IPS-NIHi7 (cell line): Measurements from ENCODE around the gene GPRC5D.

Experiments used
- DNase-seq: peaks from one replicate; pipeline ENCODE4 v3.0.0; 2012; ENCODE audit warnings: mixed read lengths; ENCODE audit errors: extremely low spot score

The GPRC5D gene

DNA sequence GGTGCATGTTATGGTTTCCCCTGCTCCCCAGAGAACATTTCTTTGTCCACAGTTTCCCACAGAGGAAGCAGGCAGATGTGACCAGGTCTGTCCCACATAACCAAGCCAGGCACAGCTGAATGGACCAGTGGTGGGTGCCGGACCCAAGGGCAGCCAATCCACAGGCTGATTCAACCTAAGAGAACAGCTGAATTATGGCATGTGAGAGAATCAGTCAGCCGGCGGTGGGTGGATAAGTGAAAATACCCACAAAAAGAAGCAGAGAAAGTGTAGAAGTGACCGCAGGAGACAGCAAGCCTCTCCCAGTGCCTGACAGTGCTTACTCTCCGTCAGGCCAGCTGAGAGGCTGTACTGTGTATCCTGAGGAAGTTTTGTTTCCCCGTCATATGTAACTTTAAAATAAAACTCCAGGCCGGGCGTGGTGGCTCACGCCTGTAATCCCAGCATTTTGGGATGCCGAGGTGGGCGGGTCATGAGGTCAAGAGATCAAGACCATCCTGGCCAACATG lies 14.9 kb downstream of the GPRC5D start:
- no peak for DNase-seq

DNA sequence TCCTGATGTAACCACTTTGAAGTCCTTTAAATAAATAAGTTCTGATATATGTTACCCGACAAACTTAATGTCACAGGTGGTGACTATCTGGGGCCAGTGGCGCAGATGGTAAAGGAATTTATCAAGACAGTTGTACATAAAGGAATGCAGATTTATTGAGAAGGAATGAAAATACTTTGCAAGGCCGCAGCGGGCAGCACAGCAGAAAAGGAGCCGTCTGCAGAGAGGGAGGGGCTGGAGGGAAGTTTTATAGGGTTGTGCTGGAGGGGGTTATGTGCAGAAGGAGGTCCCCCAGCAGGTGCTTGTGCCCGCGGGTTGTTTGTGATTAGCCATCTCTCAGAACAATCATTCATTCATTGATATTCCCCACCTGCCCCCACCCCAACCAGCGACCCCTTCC lies 17.4 kb downstream of the GPRC5D start:
- DNase-seq, result no peak

DNA sequence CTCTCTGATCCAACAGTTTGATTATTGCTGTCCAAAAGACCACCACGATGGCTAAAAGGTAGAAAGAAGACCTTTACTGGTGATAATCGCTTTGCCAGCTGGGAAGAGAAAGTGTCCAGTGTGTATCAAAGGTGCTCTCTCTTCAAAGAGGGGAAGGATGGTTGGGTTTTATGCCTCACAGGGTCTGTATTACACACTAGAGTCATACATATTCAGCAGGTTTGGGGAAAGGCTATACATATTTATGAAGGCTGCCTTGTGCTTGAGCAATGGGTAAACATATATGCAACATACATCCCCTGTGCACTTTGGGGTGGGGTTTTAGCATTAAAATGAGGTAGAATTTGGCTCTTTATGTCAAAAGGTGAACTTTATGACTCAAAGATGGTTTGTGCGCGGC lies 18.2 kb downstream of the GPRC5D start:
- no peak for DNase-seq

DNA sequence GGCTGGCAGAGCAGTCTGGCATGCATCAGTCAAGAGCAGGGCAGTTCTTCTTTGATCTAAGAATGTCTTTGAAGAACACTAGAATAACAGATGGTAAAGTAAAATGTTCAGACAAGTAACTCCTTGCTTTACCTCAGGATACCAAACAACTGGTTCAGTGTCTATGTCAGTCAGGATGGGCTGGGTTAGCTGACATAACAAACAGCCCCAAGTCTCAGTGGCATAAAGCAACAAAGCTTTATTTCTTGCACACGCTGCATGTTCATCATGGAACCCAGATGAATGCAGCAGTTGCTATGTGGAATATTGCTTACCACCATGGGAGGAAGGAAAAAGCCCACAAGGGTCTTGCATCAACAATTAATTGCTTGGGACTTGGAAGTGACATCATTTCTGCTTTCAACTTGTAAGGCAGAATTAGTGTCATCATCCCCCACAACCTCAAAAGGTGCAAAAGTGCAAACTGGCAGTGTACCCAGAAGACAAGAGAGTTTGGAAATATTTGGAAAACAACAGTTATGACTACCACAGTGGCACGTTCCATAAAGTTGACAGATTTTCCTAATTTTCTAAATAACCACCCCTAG lies 21.2 kb downstream of the GPRC5D start:
- no peak for DNase-seq

DNA sequence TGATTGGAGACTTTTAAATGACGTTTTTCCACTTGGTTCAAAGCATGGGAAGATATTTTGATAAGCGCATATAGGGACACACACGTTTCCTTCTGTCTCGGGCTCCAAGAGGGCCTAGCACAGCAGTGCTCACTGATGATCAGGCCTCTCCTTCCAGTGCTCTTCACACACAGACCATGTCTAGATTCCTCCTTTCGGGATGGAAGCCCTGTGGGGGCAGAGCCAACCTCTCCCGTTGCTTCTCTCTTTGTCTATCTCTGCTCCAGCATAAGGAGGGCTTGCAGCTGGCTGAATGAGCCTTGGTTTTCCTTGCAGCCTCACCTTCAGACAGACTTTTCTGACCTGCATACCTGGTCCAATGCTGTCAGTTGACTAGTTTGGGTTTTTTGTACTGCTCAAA lies 22.3 kb downstream of the GPRC5D start:
- DNase-seq, result no peak

DNA sequence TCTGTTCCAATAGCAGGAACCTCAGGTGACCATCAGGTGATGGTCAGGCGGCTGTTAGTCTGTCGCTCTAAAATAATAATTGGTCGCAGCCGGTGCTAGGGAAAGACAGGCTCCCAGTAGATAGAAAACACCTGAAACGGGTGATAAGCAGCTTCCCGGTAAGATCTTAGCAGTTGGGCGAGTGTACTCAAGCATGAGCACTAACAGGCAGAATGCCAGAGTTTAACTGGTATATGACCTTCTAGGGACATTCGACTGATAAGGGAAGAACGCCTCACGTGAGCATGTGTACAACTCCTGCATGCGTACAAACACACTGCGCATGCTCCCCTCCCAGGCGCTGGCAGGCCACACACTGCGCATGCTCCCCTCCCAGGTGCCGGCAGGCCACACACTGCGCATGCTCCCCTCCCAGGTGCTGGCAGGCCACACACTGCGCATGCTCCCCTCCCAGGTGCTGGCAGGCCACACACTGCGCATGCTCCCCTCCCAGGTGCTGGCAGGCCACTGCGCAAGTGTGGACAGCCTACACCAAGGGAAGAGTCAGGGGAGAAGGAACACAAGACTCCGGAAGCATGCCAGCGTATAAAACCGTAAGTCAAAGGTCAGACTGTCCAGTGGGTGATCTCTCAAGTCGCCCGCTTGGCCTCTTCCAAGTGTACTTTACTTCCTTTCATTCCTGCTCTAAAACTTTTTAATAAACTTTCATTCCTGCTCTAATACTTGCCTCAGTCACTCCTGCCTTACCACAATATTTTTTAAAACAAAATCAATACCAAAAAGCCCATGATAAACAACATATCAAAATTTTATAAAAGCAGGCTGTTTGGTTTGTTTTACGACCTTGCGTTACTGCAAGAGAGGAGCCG lies 24.5 kb downstream of the GPRC5D start:
- no peak for DNase-seq

DNA sequence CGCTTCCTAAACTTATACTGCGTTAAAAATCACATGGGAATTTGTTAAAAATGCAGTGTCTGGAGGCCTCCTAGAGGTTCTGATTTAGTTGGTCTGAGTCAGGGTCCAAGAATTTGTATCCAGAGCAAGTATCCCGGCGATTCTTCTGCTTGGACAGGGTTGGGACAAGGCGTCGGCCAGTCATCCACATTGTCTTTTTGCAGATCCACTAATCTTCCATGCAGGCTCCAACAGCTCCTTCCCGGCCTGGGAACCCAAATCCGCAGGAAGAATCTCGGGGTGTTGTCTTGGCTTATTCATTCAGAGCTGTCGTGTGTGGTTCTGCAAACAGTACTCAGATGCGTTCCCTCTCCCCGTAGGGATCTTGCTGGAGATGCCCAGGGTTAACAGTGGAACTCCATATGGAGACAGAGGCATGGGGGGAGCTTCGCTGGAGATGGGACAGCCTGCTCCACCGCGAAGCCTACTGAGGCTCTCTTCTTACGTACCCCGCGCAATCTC lies 25.3 kb downstream of the GPRC5D start:
- DNase-seq, result no peak

DNA sequence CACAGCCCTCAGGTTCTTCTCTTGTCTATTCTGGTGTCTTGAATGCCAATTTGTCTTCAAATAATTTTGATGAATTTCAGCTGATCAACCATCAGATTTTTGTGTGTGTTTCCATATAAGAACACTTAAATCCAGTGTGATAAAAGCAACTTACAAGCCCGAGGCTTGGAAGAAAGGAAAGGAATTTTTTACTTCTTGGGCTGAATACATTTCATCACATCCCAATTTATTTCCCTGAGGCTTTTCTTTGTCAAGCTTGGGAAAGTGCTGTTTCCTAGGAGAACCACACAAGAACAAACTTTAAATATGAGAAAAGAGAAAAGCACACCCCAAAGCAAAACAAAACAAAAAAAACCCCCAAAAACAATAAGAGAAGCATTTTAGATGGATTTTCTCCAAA lies 26.6 kb downstream of the GPRC5D start:
- DNase-seq, result no peak

DNA sequence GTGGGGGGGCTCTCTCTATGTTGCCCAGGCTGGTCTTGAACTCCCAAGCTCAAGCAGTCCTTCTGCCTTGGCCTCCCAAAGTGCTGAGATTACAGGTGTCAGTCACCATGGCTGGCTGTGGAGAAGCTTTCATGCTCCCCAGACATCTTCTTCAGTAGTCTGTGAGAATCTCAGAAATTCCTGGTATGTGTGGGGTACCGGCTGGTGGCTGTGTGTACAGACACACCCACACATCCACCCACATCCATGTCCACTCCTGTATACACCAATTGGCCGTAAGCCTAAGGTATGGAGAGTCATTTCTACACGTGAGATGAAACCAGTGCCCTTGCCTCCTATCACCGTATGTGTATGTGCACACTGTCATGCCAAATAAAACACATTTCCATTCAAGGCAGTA lies 27.8 kb downstream of the GPRC5D start:
- DNase-seq, result no peak

DNA sequence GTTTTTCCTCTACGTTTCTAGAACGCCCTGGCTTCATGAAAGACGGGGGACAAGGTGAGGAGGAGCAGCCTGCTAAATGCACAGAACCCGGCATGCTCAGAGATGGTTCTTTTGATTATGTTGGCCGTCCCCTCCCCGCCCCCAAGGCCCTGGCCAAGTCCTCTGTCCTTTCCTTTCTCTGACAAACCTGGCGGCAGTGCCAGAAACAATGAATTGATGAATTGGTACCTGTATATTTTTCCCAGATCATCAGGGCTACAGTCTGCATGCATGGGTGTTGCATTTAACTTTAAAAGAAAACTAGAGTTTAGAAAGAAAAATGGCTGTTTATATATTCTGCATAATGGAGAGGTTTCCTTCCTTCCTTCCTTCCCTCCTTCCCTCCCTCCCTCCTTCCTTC lies 29.0 kb downstream of the GPRC5D start:
- no peak for DNase-seq

DNA sequence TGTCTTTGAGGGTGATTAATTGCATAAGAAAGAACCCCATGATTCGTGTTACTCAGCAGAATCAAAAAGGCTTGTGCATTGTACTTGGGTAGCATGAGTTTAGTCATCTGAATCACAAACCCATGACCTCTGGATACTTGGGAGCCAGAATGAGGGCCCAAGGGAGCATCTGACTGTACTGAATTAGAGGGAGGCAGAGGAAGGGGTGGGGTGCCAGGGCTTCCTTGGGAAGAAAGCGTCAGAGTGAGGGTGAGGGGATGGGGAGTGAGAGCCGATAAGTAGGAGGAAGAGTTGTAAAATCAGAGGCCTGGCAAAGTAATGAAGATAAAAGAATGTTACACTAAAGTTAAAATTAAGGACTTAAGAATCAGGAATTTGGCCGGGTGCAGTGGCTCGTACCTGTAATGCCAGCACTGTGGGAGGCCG lies 29.8 kb downstream of the GPRC5D start:
- DNase-seq, result no peak

DNA sequence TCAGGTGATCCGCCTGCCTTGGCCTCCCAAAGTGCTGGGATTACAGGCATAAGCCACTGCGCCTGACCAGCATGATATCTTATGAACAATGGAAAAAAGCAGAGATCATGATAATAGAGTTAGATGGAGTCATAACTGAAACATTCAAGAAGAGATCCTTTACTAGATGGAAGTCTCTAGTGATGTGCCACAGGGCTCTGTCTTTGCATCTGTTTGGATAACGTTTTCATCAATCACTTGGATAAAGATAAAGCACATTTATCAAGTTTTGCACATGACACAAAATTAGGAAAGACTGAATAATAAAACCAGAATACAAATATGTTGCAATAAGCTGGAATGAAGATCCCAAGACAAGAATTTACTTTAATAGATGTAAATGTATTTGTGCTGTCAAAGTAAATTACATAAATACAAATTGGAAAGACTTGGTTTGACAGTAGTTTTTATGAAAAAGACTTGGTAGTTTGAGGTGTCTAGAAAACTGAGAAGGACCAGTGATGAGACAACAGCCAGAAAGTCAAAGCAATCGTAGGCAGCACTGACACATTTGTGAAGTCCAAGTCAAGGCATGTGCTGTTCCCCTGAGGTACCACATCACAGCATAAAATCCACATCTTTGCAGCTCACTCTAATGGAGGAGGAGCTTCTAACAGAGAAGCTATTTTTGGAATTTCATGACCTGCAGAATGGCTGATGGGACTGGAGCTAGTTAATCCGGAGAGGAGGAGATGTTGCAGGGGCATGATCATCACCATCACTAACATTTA lies 32.1 kb downstream of the GPRC5D start:
- no peak for DNase-seq

DNA sequence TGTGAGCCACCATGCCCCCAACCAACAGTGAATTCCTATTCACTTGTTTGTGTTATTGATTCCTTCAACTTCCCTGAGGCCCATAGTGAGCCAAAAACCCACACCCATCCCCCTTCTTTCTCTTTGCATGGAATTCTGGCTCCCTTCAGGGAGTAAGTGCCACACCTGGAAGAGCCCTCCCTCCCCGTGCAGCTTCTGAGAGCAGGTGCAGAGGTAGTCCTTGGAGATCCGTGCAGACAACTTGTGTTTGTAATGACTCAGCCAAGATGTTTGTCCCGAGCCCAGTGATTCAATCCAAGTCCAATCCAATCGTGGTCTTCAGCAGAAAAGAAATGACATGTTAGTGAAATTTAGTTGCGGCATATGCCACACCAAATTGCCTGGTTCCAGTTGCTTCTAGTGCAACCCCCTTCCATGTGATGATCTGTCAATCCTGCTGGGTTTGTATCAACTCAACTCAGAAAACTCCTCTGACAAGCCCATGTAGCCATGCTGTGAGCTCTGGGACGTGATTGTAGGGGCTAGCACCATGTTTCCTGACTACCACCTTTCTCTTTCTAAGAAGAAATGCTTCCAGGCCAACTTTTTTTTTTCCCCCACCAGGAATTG lies 33.1 kb downstream of the GPRC5D start:
- no peak for DNase-seq

DNA sequence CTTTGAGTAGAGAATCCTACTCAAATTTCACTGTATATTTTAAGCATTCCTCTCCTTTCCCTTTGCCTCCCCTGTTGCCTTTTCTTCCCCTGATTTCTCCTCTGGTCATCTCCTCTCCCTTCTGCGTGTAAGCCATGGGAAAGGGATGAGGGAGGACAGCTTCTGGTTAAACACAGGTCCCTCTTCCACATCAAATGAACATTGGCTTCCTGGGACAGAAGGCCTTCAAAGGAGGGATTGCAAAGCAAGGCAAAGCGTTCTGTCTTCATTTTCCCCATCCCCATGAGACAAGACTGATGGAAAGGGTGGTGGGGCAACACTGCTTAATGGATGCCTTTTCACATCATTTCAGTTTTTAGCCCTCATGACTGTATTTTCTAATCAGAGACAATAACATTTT lies 34.5 kb downstream of the GPRC5D start:
- no peak for DNase-seq

DNA sequence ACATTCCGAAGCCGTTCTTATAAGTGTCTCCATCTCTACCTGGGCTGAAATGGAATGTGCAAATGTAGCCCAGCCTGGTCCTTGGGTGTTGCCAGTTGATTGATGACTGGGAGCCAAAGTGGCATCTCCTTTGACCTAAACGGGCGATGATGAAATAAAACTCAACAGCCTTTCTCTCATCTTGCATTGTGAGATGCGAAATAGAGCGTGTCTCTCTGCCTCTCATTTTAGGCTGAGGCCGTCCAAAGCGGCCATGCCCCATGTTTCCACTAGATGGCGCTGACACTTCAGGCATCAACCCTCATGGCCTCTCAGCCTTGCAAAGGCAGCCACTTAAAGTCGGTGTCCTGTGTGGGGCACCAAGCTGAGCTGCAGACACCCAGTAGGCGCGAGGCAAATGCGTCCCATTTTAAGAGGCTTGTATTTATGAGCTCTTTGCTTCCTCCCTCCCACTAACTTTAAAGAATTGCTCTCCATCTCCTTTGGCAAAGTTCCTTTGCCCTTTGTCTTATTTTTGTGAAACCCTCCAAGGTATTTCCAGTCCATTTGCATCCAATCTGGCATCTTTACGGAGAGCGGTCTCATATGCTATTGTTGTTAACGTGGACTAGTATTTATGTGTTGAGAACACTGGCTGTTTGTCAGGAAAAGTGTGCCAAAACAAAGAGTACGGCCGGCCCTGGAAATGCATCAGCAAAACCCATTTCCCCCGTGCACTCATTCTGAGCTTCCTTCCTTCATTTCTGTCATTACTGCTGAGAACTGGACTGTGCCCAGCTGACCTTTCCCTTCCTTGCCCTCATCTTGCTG lies 35.6 kb downstream of the GPRC5D start:
- peak; percentile 84 for DNase-seq

DNA sequence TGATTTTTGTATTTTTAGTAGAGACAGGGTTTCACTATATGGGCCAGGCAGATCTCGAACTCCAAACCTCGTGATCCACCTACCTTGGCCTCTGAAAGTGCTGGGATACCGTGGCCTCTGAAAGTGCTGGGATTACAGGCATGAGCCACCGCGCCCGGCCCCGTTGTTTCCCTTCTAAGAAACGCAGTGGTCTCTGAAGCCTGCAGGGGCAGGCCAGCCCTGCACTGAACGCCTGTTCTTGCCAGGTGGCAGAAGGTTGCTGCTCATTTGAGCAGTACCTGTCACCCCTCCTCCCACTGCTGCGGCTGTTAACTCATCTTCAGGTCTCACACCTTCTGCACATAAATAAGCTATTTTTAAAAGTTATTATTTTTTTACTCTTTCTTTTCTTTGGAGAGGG lies 36.3 kb downstream of the GPRC5D start:
- DNase-seq, result peak; percentile 51

DNA sequence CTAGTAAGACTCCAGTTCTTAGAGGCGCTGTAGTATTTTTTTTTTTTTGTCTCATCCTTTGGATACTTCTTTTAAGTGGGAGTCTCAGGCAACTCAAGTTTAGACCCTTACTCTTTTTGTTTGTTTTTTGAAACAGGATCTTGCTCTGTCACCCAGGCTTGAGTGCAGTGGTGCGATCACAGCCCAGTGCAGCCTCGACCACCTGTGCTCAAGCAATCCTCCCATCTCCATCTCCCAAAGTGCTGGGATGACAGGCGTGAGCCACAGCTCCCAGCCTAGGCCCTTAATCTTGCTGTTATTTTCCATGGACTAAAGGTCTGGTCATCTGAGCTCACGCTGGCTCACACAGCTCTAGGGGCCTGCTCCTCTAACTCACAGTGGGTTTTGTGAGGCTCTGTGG lies 39.3 kb downstream of the GPRC5D start:
- DNase-seq, result no peak

DNA sequence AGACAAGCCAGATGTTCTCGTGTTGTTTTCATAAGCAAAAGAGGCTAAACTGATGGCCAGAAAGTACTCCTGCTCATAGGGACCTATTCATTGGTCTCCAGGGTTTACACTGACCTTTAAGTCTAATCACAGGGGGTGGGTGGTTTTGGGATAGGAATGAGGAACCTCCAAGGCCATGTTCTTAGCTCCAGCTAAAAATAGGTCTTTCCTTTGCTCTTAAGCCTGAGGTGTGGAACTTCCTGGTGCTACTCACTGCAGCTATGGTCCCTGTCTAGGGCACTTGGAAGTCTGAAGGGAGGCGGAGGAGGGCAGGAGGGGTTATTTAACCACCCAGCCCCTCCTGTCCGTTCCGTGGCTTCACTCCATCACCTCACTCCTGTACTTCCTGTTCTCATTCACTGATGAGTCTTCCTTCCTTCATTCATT lies 42.0 kb downstream of the GPRC5D start:
- no peak for DNase-seq

DNA sequence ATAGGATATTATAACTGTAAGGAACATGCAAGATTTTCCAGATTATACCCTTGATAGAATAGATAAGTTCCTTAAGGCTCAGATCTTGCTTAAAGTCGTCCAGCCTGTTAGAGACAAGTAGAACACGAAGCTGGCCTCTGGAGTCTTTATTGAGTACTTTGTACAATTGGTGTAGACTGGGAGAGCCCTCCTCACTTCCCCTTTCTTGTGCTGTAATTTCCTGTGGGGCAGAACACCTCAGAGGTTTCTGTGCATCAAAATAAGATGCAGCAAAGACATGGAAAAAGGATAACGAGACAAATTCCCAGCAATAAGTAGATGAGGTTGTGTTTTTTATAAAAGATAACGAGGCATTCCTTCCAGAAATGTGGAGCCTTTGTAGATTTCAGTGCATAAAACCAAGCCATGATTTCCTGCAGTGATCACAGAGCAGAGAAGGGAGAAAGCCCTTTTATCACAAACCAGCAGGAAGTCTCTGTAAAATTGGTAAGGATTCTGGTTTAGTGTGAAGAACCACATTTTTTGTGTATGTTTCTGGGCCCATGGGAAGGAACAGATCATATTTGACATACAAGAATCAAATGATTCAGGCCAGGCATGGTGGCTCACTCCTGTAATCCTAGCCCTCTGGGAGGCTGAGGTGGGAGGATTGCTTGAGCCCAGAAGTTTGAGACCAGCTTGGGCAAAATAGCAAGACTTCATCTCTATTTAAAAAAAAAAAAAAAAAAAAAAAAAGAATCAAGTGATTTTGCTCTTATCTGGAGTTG lies 42.6 kb downstream of the GPRC5D start:
- no peak for DNase-seq

DNA sequence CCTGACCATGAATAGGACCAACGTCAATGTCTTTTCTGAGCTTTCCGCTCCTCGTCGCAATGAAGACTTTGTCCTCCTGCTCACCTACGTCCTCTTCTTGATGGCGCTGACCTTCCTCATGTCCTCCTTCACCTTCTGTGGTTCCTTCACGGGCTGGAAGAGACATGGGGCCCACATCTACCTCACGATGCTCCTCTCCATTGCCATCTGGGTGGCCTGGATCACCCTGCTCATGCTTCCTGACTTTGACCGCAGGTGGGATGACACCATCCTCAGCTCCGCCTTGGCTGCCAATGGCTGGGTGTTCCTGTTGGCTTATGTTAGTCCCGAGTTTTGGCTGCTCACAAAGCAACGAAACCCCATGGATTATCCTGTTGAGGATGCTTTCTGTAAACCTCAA lies 43.3 kb downstream of the GPRC5D start:
- no peak for DNase-seq
